Astrocyte of the hippocampus (primary cell): ENCODE results near the gene ZBED1.
"Not testable (repeated sequence)": the region's sequence is repeated elsewhere in the genome, so short reads cannot be mapped to it uniquely, and the experiment has no call there.

Experiments used
- DNase-seq: peaks from one replicate; pipeline ENCODE4 v3.0.0; 2011; ENCODE audit warnings: low read depth, low spot score

Gene ZBED1

DNA sequence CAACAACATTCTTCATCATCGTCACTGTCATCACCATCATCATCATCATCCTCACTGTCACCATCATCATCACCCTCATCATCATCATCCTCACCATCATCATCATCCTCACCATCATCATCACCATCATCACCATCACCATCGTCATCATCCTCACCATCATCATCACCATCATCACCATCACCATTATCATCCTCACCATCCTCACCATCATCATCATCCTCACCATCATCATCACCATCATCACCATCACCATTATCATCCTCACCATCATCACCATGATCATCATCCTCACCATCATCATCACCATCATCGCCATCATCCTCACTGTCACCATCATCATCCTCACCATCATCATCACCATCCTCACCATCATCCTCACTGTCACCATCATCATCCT is 18.9 kb upstream of the ZBED1 start:
- not testable (repeated sequence) for DNase-seq

DNA sequence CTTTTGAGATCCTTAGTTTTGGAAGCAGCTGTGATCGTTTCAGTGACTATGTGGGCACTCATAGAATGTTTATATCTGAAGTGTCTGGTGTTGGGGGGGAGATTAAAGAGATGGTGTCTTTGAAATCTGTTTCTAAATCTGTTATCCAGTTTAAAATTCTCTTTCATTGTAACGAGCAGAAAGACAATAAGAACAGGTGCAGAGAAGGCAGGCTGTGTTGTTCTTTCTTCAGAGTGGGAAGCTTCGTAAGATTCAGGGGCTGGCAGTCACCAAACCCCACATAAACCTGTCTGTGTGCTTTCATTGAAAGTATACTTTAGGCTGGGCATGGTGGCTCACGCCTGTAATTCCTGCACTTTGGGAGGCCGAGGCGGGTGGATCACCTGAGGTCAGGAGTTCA is 16.3 kb upstream of the ZBED1 start:
- DNase-seq: no peak

DNA sequence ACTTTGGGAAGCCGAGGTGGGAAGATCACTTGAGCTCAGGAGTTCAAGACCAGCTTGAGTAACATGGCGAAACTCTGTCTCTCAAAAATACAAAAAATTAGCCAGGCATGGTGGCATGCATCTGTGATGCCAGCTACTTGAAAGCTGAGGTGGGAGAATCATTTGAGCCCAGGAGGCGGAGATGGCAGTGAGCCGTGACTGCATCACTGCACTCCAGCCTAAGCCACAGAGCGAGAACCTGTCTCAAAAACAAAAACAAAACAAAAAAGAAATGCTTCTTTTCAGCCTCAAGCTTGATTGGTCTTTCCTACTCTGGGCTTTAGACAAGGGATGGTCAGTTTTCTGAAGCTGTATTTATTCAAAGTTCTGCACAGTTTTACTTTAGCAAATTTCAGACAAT is 15.8 kb upstream of the ZBED1 start:
- no peak for DNase-seq

DNA sequence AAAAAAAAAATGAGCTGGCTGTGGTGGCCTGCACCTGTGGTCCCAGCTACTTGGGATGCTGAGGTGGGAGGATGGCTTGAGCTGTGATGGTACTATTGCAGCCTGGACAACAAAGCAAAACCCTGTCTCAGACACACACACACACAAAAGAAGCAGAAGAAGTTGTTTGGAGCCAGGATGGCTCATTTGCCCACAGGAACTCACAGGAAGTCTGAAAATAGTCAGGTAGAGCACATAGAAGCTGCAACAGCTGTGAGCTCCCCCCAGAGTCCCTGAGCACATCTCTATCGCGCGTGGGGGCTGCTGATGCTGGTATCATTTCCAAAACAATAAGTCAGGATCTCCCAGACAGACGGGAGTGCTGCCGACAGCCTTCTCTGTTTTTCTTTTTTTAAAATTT is 13.4 kb upstream of the ZBED1 start:
- DNase-seq: no peak

DNA sequence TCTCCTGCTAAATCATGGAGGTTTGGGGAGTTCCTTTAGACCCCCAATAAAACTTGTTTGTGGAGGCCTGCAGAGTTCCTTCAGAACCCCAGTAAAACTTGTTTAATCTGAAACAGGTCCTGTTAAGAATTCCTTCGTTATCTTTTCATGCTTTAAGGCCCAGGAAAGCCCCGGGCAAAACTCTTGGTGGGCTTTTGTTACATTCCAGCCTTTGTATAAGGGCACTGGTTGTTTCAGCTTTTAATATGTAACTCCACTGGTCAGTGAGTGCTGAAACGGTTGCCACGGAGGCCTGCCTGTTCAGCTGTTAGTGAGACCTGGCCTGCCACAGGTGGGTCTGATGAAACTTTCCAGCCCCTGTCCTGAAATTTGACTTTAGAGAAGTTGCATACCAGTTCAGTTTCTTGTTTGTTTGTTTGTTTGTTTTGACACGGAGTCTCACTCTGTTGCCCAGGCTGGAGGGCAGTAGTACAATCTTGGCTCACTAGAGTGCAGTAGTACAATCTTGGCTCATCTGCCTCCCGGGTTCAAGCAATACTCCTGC is 12.4 kb upstream of the ZBED1 start:
- DNase-seq: no peak

DNA sequence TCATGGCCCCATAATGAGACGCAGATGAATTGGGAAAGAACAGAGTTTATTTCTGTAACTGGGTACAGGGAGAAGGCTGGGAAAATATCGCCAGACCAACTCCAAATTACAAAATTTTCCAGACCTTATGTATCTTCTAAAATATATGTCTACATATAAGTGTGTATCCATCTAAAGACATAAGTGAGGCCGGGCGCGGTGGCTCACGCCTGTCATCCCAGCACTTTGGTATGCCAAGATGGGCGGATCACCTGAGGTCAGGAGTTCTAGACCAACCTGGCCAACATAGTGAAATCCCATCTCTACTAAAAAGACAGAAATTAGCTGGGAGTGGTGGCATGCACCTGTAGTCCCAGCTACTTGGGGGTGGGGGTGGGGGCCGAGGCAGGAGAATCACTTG is 11.7 kb upstream of the ZBED1 start:
- no peak for DNase-seq

DNA sequence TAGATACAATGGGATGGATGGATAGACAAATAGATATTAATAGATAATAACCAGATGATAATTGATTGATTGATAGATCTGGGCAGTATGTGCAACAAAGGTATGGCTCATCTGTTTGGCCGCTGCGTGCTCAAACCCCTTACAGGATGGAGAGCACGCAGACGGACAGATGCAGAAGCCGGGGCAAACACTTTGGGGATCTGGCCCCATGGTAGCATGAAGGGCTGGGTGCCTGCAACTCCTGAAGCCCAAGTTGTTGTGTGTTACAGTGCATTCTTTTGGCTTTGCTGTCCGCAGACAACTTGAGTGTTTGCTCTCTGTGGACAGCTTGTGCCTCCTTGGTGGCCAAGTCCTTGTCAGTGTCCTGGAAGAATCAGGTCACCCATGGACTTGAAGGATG is 10.6 kb upstream of the ZBED1 start:
- no peak for DNase-seq

DNA sequence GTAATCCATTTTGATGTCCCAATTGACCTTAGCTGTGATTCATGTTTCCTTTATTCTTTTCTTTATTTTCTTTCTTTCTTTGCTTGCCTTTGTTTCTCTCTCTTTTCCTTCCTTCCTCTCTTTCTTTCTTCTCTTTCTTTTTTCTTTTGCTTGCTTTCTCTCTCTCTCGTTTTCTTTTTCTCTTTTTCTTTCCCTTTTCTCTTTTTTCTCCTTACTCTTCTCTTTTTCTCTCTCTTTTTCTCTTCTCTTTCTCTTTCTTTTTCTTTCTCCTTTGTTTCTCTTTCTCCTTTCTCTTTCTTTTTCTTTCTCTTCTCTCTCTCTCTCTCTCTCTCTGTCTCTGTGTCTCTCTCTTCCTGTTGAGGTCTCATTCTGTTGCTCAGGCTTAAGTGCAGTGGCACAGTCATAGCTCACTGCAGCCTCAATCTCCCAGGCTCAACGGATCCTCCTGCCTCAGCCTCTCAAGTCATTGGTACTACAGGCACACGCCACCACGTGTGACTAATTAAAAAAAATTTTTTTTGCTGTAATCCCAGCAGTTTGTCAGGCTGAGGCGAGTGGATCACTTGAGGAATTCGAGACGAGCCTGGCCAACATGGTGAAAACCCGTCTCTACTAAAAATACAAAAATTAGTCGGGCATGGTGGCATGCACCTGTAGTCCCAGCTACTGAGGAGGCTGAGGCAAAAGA is 8.0 kb upstream of the ZBED1 start:
- DNase-seq: no peak

DNA sequence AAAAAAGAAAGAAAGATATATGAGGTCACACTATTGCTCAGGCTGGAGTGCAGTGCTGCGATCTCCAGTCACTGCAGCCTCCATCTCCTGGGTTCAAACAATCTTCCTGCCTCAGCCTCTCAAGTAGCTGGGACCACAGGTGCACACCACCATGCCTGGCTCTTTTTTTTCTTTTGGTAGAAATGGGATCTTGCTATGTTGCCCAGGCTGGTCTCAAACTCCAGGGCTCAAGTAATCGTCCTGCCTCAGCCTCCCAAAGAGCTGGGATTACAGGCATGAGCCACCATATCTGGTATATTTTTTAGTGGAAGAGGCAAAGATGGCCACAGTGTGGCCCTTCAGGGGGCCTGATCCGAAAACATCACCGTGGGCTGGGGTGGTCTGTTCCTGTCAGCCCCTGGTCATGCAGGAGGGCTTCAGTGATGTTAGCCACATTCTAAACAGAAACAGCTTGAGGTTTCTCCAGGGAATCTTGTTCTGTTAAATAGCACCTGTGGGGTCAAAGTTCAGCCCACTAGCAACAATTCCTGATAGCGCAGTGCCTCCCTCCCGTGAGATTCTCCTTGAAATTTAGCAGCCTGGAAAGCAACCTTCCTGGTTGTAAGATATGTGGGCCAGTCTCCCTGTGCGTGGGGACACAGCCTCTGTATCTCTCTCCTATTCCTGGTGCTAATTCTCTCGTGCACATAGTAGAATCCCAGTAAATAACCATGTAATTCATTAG is 7.3 kb upstream of the ZBED1 start:
- DNase-seq: no peak

DNA sequence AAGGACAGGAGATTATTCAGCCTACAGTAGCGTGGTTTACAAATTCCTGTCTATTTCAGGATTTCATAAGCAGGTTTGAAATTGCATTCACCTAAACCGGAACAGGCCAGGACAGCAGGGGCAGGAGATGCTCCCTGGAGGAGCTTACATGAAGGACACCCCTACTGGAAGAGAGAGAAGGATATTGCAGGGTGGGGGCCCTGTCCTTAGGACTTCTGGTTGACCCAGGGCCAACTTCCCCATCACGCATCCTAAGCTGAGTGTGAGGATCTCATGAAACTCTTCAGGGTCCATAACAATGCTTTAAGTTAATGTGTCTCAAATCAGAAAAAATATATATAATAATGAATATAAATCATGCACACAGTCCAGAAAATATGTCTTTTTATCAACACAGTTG is 6.4 kb upstream of the ZBED1 start:
- DNase-seq: no peak

DNA sequence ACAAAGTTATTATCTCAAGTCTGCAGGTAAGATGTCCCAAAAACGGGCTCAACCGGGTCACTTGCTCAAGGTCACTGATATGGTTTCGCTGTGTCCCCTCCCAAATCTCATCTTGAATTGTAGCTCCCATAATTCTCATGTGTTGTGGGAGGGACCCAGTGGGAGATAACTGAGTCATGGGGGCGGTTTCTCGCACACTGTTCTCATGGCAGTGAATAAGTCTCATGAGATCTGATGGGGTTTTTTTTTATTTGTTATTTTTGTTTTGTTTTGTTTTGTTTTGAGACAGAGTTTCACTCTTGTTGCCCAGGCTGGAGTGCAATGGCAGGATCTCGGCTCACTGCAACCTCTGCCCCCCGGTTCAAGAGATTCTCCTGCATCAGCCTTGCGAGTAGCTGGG is 4.6 kb upstream of the ZBED1 start:
- DNase-seq: not testable (repeated sequence)

DNA sequence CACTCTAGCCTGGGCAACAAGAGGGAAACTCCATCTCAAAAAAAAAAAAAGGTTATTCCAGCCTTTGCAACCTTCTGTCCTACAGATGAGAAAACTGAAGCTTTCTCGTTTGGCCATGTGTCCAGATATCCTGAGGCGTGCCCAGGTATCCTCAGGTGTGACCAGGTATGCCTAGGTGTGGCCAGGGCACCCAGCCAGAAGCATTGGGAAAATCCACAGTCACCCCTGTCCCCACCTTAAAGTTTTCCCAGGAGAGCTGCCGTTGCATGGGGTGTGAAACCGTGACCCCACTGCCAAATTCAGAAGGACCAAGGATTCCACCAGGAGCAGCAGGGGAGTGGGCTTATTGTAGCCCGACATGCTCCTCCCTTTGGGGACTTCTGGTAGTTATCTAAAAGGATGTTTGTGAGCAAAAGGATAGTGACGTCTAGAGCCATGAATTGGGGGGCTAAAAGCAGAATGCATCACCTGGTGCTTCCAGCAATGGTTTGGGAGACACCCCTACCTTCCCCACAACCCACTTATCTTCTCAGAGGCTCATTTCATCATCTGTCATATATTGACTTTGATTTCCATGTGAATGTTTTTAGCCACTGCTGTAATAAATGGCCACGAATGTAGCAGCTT is 4.0 kb upstream of the ZBED1 start:
- no peak for DNase-seq

DNA sequence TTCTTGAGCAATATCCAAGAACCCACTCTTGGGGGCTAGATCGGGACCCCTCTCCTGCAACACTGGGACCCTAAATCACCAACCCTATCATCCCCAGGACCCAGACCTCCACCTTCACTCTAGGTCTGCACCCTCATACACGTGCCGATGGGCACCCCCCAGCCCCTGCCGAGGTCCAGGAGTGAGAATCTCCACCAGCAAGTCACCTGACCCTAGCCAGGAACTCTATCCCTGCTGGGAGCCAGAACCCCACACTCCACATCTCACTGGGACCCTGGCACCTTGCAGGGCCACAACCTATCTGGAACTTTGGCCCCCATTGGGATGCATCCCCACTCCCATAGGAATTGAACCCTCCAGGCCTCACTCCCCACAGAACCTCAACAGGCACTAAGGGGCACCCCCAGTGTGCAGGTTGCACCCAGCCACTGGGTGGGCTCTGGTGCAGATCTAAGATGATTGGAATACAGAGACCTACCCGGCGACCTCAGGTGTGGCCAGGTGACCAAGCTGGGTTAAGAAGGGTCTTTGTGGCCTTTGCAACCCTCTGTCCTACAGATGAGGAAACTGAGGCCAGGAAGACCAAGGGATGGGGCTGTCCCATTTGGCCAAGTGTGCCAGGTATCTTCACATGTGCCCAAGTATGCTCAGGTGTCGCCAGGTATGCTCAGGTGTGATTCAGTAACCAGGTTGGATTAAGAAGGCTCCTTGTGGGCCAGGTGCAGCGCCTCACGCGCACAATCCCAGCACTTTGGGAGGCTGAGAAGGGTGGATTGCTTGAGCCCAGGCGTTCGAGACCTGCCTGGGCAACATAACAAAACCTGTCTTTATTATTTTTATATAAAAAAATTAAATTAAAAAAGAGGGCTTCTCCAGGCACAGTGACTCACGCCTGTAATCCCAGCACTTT is 3.1 kb upstream of the ZBED1 start:
- no peak for DNase-seq

DNA sequence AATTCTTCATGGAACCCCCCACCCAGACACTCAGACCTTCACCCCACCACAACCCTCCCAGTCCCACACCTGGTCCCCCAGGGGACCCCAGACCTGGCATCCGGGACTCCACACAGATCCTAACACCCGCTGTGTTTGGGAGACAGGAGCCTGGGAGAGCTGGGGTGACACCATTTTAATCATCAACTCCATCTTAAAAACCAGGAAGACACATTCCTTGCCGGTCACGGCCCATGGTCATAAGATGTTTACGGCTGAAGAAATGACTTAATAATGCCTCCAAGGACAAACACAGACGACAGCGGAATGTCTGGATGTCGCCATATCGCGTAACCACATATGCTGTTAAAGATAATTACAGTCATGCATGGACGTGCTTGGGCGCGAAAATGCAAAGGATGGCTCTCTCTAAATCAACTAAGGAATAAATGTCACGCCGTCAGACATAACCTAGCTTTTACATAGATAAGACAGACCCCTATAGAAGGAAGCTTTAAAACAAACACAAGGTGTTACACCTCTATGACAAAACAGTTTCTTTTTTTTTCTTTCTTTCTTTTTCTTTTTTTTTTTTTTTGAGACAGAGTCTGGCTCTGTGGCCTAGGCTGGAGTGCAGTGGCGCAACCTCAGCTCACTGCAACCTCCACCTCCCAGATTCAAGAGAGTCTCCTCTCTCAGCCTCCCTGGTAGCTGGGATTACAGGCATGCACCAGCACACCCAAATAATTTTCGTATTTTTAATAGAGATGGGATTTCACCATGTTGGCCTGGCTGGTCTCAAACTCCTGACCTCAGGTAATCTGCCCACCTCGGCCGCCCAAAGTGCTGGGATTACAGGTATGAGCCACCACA is 2.1 kb upstream of the ZBED1 start:
- DNase-seq: peak; percentile 20

DNA sequence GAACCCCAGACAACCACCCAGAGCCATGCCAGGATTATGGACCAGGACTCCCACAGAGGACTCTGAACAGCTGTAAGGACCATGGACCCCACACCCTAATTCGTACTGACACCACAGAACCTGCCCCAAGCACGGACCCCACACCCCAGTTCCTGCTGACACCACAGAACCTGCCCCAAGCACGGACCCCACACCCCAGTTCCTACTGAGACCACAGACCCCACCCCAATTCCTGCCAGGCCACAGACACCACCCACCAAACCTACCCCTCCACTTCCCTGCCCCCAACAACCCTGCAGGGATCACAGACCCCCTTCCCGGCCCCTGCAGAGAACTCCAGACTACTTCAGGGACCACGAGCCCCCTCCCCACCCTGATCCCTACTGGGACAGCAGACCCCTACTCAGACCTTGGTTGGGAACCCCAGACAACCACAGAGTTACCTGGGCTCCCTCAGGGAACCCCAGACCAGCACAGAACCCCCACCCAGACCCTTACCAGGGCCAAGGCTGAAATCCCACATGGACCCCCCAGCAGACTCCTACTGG is 1.4 kb upstream of the ZBED1 start:
- no peak for DNase-seq

DNA sequence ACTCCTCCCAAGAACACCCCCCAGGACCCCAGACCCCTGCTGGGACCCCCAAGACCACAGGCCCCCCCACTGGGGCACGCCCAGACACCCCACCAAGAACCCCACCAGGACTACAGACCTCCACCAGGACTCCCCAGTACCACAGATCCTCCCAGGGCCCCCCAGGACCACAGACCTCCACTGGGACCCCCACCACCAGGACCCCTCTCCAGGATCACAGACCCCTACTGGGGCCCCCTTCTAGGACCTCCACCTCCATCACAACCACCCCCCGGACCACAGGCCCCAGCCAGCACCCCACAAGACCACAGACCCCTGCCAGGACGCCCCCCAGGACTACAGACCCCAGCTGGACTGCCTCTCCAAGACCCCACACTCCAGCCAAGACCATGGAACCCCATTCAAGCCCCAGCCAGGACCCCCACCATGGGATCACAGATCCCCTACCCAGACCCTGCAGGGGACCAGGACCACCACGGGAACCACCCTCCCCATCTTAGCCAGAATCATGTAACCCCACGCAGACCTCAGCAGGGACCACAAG is 855 bp upstream of the ZBED1 start:
- DNase-seq: no peak

DNA sequence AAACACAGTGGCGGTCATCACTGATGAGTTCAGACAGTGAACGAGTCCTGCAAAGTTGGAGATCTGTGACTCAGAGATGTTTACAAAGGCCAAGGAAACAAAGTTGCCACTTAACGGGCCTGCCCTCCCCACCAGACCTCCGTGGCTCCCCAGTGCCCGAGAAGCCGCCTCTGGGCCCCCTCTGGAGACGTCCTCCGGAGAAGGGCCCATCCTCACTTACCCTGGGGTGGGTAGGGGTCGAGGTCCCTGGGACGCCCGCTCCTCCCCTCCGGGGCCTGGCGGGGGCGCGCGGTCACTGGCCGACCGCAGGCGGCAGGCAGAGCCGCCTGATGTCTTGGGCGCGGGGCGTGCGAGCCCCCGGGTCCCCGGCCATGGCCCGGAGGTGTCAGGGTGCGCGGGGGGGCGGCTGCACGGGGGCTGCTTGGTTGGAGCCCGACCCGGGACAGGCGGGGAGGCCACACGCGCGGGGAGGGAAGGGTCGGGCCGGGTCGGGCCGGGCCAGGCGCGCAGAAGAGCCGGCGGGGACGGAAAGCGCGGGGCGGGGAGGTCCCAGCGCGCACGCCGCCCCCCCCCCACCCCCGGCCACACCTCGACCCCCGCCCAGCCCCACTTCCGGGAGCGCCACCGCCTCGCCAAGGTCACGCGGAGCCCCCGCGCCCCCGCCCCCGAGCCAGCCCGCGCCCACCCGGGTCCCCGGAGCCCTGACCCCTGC is 529 bp downstream of the ZBED1 start:
- DNase-seq: peak; percentile 61

DNA sequence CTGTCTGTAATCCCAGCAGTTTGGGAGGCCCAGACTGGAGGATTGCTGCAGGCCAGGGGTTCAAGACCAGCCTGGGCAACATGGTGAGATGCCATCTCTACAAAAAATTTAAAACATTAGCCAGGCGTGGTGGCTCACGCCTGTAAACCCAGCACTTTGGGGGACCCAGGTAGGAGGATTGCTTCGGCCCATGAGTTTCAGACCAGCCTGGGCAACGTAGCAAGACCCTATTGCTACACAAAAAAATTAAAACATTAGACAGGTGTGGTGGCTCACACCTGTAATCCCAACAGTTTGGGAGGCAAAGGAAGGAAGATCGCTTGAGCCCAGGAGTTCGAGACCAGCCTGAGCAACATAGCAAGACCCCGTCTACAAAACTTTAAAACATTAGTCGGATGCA is 1.3 kb downstream of the ZBED1 start:
- DNase-seq: no peak

DNA sequence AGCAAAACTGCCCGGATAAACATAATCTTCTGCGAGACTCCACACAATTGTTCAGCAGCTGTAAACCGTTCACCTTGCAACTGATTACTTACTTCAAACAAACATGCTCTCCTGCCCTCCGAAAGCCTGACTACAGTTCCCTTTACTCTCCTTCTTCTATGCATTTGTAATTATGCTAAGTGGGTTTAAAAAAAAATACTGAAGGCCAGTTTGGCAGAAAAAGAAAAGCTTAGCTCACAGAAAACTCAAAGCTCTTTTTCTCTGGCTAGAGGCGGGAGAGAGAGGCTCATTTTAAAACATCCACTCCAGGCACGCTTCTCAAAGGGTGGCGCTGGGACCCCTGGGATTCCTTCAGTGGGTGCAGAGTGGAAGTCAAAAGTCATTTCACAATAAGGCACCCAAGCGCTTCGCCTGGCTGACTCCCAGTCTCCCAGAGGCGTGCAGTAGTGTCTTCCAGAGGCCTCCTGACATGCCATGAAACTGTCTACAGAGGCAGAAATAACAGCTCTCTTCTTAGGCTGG is 1.9 kb downstream of the ZBED1 start:
- peak; percentile 57 for DNase-seq
